ENCODE measurements around the gene BATF2.

DNA sequence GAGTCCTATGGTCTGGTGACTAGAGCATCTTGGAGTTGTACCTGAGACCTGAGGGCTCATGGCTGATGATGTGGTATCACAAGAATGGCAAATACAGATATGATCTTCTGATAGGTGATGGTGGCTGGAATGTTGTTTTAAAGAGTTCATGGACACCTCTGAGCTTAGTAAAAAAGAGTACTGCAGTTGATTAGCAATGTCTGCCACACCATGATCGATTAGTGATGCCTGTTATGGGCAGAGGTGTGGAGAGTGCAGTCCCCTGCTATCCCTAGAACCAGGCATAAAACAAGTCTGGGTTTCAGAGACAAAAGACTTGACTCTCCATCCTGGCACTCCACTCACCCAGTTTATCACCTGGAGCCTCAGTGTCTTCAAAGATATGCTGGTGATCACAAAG lies 1.4 kb upstream of the BATF2 start:
- TF ChIP-seq EZH2 (IDR thresholded peaks at IDR 0.05; ENCODE audit: insufficient read depth, poor library complexity, severe bottlenecking) (no peak), EZH2phosphoT487 (IDR thresholded peaks at IDR 0.05; ENCODE audit: insufficient read depth, low read depth) (no peak)

All from GM23248 (cell line).